ENCODE results near the gene RPA3. TPM values are rescaled to one million over a fixed set of nuclear protein-coding genes. Genes with fewer than 3 reads are reported as not detected.

The RPA3 gene
- total and polyA plus RNA-seq, 2 of the 13 experiments (the other 11 are each of a cell fraction or from before 2014, with no cell fraction given), result 38.3 to 154 TPM

DNA sequence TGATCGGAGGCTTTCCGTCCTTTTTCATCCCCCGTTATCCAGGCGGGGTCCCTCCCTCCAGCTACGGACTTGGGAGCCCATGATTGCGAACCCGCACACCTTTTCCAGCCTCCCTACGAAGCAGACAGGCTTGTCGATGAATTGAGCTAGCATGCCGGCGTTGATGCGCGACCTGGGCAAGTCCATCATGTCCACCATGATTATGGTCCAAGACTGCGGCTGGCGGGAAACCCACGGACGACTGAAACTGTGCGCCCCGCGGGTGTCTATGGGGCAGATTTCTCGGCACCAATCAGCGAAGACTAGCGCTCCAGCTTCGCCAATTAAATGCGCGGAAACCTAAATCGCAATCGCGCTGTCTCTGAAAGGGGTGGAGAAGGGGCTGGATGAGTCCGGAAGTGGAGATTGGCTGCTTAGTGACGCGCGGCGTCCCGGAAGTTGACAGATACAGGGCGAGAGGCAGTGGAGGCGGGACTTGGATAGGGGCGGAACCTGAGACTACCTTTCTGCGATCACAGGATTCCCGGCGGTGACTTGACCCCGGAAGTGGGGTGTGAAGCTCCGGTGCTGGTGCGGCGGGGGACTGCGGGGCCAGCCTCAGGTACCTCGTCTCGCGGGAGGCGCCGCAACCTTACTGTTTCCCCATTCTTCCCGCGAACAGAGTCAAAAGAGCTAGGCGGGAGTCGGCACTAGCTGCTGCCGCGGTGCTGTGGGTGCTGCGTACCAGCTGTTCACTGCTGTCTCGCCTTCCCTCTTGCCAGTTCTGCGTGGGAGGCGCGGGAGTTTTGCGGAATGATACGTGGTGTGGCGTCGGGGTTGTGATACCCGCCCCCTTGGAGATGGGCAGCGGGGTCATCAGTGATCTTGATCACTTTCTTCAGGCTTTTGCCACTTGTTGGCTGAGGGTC lies 77.9 kb downstream of the RPA3 start, which contains the start of gene UMAD1 (continued):
- 0 out of 2 replicates have a peak, but pooled peaks have one; percentile 71 for TF ChIP-seq HOXA9 (CRISPR knock-in tag; IDR thresholded peaks at IDR 0.05; ENCODE audit: borderline replicate concordance)
- peak; percentile 44; the same call in 1 of the 2 replicates for TF ChIP-seq ISL2 (CRISPR knock-in tag; IDR thresholded peaks at IDR 0.05)
- TF ChIP-seq ZMYM3 (CRISPR knock-in tag; IDR thresholded peaks at IDR 0.05), result no peak
- no peak for TF ChIP-seq U2AF2 (IDR thresholded peaks at IDR 0.05; ENCODE audit: low read depth, low read length)
- TF ChIP-seq SP140L (CRISPR knock-in tag; IDR thresholded peaks at IDR 0.05; ENCODE audit: borderline replicate concordance), result no peak
- TF ChIP-seq PCBP2 (optimal IDR thresholded peaks at IDR 0.05; ENCODE audit: low read depth, low read length, poor library complexity, severe bottlenecking), result no peak
- peak; percentile 27; the same call in 1 of the 2 replicates for TF ChIP-seq NR2F2 (IDR thresholded peaks at IDR 0.05; ENCODE audit: borderline replicate concordance, low read depth)
- no peak for TF ChIP-seq TCF12 (IDR thresholded peaks at IDR 0.05)
- TF ChIP-seq TCF12 (CRISPR knock-in tag; IDR thresholded peaks at IDR 0.05), result no peak
- peak; percentile 19; the same call in 1 of the 2 replicates for TF ChIP-seq KMT2A (CRISPR knock-in tag; IDR thresholded peaks at IDR 0.05)
- TF ChIP-seq ZNF382 (CRISPR knock-in tag; IDR thresholded peaks at IDR 0.05; ENCODE audit: borderline replicate concordance), result no peak
- no peak for TF ChIP-seq ZNF446 (CRISPR knock-in tag; IDR thresholded peaks at IDR 0.05)
- TF ChIP-seq RBFOX2 (IDR thresholded peaks at IDR 0.05; ENCODE audit: low read depth, low read length), result peak; percentile 82
- TF ChIP-seq ZNF773 (CRISPR knock-in tag; IDR thresholded peaks at IDR 0.05; ENCODE audit: borderline replicate concordance), result no peak
- TF ChIP-seq ZNF75D (CRISPR knock-in tag; IDR thresholded peaks at IDR 0.05; ENCODE audit: borderline replicate concordance), result no peak
- TF ChIP-seq ZFP36 (IDR thresholded peaks at IDR 0.05; ENCODE audit: borderline replicate concordance, low read depth, low read length, partially characterized antibody), result no peak
- TF ChIP-seq SRY (CRISPR knock-in tag; IDR thresholded peaks at IDR 0.05), result peak; percentile 36
- 0 out of 2 replicates have a peak, but pooled peaks have one; percentile 68 for TF ChIP-seq ZNF12 (CRISPR knock-in tag; IDR thresholded peaks at IDR 0.05)
- TF ChIP-seq, protein P1, sequence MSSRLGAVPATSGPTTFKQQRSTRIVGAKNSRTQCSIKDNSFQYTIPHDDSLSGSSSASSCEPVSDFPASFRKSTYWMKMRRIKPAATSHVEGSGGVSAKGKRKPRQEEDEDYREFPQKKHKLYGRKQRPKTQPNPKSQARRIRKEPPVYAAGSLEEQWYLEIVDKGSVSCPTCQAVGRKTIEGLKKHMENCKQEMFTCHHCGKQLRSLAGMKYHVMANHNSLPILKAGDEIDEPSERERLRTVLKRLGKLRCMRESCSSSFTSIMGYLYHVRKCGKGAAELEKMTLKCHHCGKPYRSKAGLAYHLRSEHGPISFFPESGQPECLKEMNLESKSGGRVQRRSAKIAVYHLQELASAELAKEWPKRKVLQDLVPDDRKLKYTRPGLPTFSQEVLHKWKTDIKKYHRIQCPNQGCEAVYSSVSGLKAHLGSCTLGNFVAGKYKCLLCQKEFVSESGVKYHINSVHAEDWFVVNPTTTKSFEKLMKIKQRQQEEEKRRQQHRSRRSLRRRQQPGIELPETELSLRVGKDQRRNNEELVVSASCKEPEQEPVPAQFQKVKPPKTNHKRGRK (CRISPR knock-in tag; IDR thresholded peaks at IDR 0.05), result no peak
- no peak for TF ChIP-seq ZNF235 (CRISPR knock-in tag; IDR thresholded peaks at IDR 0.05; ENCODE audit: borderline replicate concordance)
- TF ChIP-seq ZNF34 (CRISPR knock-in tag; IDR thresholded peaks at IDR 0.05; ENCODE audit: borderline replicate concordance), result no peak
- 0 out of 2 replicates have a peak, but pooled peaks have one; percentile 62 for TF ChIP-seq ZNF224 (CRISPR knock-in tag; IDR thresholded peaks at IDR 0.05)
- peak; percentile 21; the same call in 1 of the 2 replicates for TF ChIP-seq CCDC6 (CRISPR knock-in tag; IDR thresholded peaks at IDR 0.05)
- TF ChIP-seq HMG20A (CRISPR knock-in tag; IDR thresholded peaks at IDR 0.05; ENCODE audit: borderline replicate concordance), result no peak
- TF ChIP-seq ZNF577 (CRISPR knock-in tag; IDR thresholded peaks at IDR 0.05; ENCODE audit: borderline replicate concordance, low read depth), result no peak
- 0 out of 2 replicates have a peak, but pooled peaks have one; percentile 17 for TF ChIP-seq CBFB (CRISPR knock-in tag; IDR thresholded peaks at IDR 0.05)

Data from HepG2 (cell line).